ENCODE results near the gene CD79B. TPM values are rescaled to one million over a fixed set of nuclear protein-coding genes. Genes with fewer than 3 reads are reported as not detected.

Gene CD79B
- total RNA-seq, 1 experiment from 2014 or later = 0.27 TPM

Other genes with a start within 250 kb of the CD79B start
- gene LIMD2, start 232.2 kb downstream of the CD79B start, total RNA-seq (2014; rRNA removed; shearing (Covaris generic)) = 4.3 and 6.8 TPM in 2 replicates
- 15.2 and 18.3 TPM in 2 replicates for gene STRADA, start 190.5 kb downstream of the CD79B start, total RNA-seq (2014; rRNA removed; shearing (Covaris generic))
- gene CCDC47, start 158.7 kb downstream of the CD79B start, total RNA-seq (2014; rRNA removed; shearing (Covaris generic)) = 46.2 and 64.1 TPM in 2 replicates
- 27.7 and 35.2 TPM in 2 replicates for gene DDX42, start 158.2 kb downstream of the CD79B start, total RNA-seq (2014; rRNA removed; shearing (Covaris generic))
- 38.3 and 47.6 TPM in 2 replicates for gene PSMC5, start 104.9 kb downstream of the CD79B start, total RNA-seq (2014; rRNA removed; shearing (Covaris generic))
- 59.4 and 98.1 TPM in 2 replicates for gene FTSJ3, start 104.7 kb downstream of the CD79B start, total RNA-seq (2014; rRNA removed; shearing (Covaris generic))
- 64.5 and 81.1 TPM in 2 replicates for gene SMARCD2, start 89.6 kb downstream of the CD79B start, total RNA-seq (2014; rRNA removed; shearing (Covaris generic))
- gene CSH2, start 58.7 kb downstream of the CD79B start, total RNA-seq (2014; rRNA removed; shearing (Covaris generic)) = not detected in 2 replicates
- not detected in 2 replicates for gene GH2, start 50.4 kb downstream of the CD79B start, total RNA-seq (2014; rRNA removed; shearing (Covaris generic))
- gene CSH1, start 35.8 kb downstream of the CD79B start, total RNA-seq (2014; rRNA removed; shearing (Covaris generic)) = not detected in 2 replicates
- gene CSHL1, start 21.1 kb downstream of the CD79B start, total RNA-seq (2014; rRNA removed; shearing (Covaris generic)) = not detected in 2 replicates
- gene GH1, start 13.5 kb downstream of the CD79B start, total RNA-seq (2014; rRNA removed; shearing (Covaris generic)) = not detected in 2 replicates
- gene SCN4A, start 40.6 kb upstream of the CD79B start, total RNA-seq (2014; rRNA removed; shearing (Covaris generic)) = not detected in 2 replicates
- 0.05 TPM in 1 of 2 replicates, not detected in the other for gene PRR29, start 66.0 kb upstream of the CD79B start, total RNA-seq (2014; rRNA removed; shearing (Covaris generic))
- 0.84 and 1.0 TPM in 2 replicates for gene ICAM2, start 88.3 kb upstream of the CD79B start, total RNA-seq (2014; rRNA removed; shearing (Covaris generic))
- 0.98 and 1.5 TPM in 2 replicates for gene ERN1, start 197.8 kb upstream of the CD79B start, total RNA-seq (2014; rRNA removed; shearing (Covaris generic))